Stimulated activated memory B cell treated with anti-CD40 and anti-IgM and Interleukin-4, amounts not matched to agents 10 μg/mL and 1 μg/mL and 100 μg/mL, for 72 hours (primary cell): Measurements from ENCODE around the gene FGL2.
"Not testable (repeated sequence)": the region's sequence is repeated elsewhere in the genome, so short reads cannot be mapped to it uniquely, and the experiment has no call there.

ENCODE experiments used
- ATAC-seq: fragments of 150-1000 bp; cut with Tn5 transposase; 2 replicates; pipeline ENCODE4 v1.10.0; 2021
- H3K27ac Mint-ChIP-seq: one replicate; pipeline ENCODE4 v1.8.0; 2022; ENCODE audit warnings: mild to moderate bottlenecking, mixed read lengths
- H3K27me3 Mint-ChIP-seq: one replicate; pipeline ENCODE4 v1.8.0; 2022; ENCODE audit warnings: mixed read lengths
- H3K36me3 Mint-ChIP-seq: one replicate; pipeline ENCODE4 v1.8.0; 2022; ENCODE audit warnings: mixed read lengths
- H3K4me1 Mint-ChIP-seq: one replicate; pipeline ENCODE4 v1.8.0; 2022; ENCODE audit warnings: mixed read lengths
- H3K4me3 Mint-ChIP-seq: one replicate; pipeline ENCODE4 v1.8.0; 2022; ENCODE audit warnings: mild to moderate bottlenecking, moderate library complexity, mixed read lengths
- H3K9me3 Mint-ChIP-seq: one replicate; pipeline ENCODE4 v1.8.0; 2022; ENCODE audit warnings: mixed read lengths

Gene FGL2

GRCh38 chr7:77226357-77226839 lies 26.8 kb upstream of the FGL2 start:
- no peak overlapping the region for H3K27ac Mint-ChIP-seq
- H3K4me1 Mint-ChIP-seq: no peaks in the 10 kb centered on the region
- ATAC-seq: no peak
- peaks cover 15% of the 10 kb centered on the region for H3K36me3 Mint-ChIP-seq
- H3K4me3 Mint-ChIP-seq: no peak overlapping the region
- H3K27me3 Mint-ChIP-seq: no peaks in the 10 kb centered on the region
- H3K9me3 Mint-ChIP-seq: peaks cover 14% of the 10 kb centered on the region

GRCh38 chr7:77223261-77223660 lies 23.6 kb upstream of the FGL2 start:
- Mint-ChIP-seq H3K36me3 (peaks cover 16% of the 10 kb centered on the region), H3K27ac (no peak overlapping the region), H3K4me1 (no peaks in the 10 kb centered on the region), H3K4me3 (no peak overlapping the region), H3K27me3 (no peaks in the 10 kb centered on the region), H3K9me3 (peaks cover 5% of the 10 kb centered on the region)
- ATAC-seq: no peak

GRCh38 chr7:77222819-77223218 lies 23.2 kb upstream of the FGL2 start:
- H3K36me3 Mint-ChIP-seq: peaks cover 16% of the 10 kb centered on the region
- peaks cover 4% of the 10 kb centered on the region for H3K9me3 Mint-ChIP-seq
- no peaks in the 10 kb centered on the region for H3K27me3 Mint-ChIP-seq
- no peak overlapping the region for H3K27ac Mint-ChIP-seq
- no peak for ATAC-seq
- no peaks in the 10 kb centered on the region for H3K4me1 Mint-ChIP-seq
- H3K4me3 Mint-ChIP-seq: no peak overlapping the region

GRCh38 chr7:77222065-77222464 lies 22.4 kb upstream of the FGL2 start:
- H3K4me1 Mint-ChIP-seq: no peaks in the 10 kb centered on the region

GRCh38 chr7:77219701-77220331 lies 20.2 kb upstream of the FGL2 start:
- not testable (repeated sequence) for H3K27me3 Mint-ChIP-seq, ATAC-seq, H3K9me3 Mint-ChIP-seq, H3K4me1 Mint-ChIP-seq, H3K27ac Mint-ChIP-seq, H3K4me3 Mint-ChIP-seq
- H3K36me3 Mint-ChIP-seq: peaks cover 16% of the 10 kb centered on the region

More at GRCh38 chr7:77222065-77222464, 22.4 kb upstream of the FGL2 start:
- Mint-ChIP-seq H3K36me3 (peaks cover 16% of the 10 kb centered on the region), H3K27ac (no peak overlapping the region), H3K27me3 (no peaks in the 10 kb centered on the region), H3K9me3 (peaks cover 4% of the 10 kb centered on the region), H3K4me3 (no peak overlapping the region)
- no peak for ATAC-seq

GRCh38 chr7:77217474-77218185 lies 18.0 kb upstream of the FGL2 start:
- no peaks in the 10 kb centered on the region for H3K27me3 Mint-ChIP-seq
- H3K4me1 Mint-ChIP-seq: no peaks in the 10 kb centered on the region
- H3K9me3 Mint-ChIP-seq: peaks cover 4% of the 10 kb centered on the region
- H3K27ac Mint-ChIP-seq: no peak overlapping the region
- no peak overlapping the region for H3K4me3 Mint-ChIP-seq
- no peak for ATAC-seq
- peaks cover 16% of the 10 kb centered on the region for H3K36me3 Mint-ChIP-seq

- H3K27ac Mint-ChIP-seq: no peak overlapping the region
- H3K4me3 Mint-ChIP-seq: no peak overlapping the region
- no peak for ATAC-seq
- peaks cover 4% of the 10 kb centered on the region for H3K9me3 Mint-ChIP-seq
- peaks cover 16% of the 10 kb centered on the region for H3K36me3 Mint-ChIP-seq
- no peaks in the 10 kb centered on the region for H3K4me1 Mint-ChIP-seq
- H3K27me3 Mint-ChIP-seq: no peaks in the 10 kb centered on the region
These were observed 16.7 kb upstream of the FGL2 start for GRCh38 chr7:77216181-77216845.

GRCh38 chr7:77209479-77210139 lies 10.0 kb upstream of the FGL2 start:
- Mint-ChIP-seq H3K4me3 (no peak overlapping the region), H3K4me1 (peaks cover 8% of the 10 kb centered on the region), H3K27ac (no peak overlapping the region), H3K9me3 (peaks cover 19% of the 10 kb centered on the region), H3K36me3 (peaks cover 27% of the 10 kb centered on the region), H3K27me3 (no peaks in the 10 kb centered on the region)
- ATAC-seq: no peak

GRCh38 chr7:77208416-77208815 lies 8.8 kb upstream of the FGL2 start:
- peaks cover 27% of the 10 kb centered on the region for H3K36me3 Mint-ChIP-seq
- no peak for ATAC-seq
- H3K27me3 Mint-ChIP-seq: no peaks in the 10 kb centered on the region
- no peak overlapping the region for H3K27ac Mint-ChIP-seq
- H3K4me3 Mint-ChIP-seq: no peak overlapping the region
- H3K9me3 Mint-ChIP-seq: peaks cover 19% of the 10 kb centered on the region
- H3K4me1 Mint-ChIP-seq: peaks cover 12% of the 10 kb centered on the region

GRCh38 chr7:77205706-77206105 lies 6.1 kb upstream of the FGL2 start:
- no peaks in the 10 kb centered on the region for H3K27me3 Mint-ChIP-seq
- no peak for ATAC-seq

GRCh38 chr7:77202481-77202976 lies 2.9 kb upstream of the FGL2 start:
- H3K4me3 Mint-ChIP-seq: peak overlapping the region; percentile 38
- H3K27me3 Mint-ChIP-seq: no peaks in the 10 kb centered on the region
- peak; percentile 89 for ATAC-seq
- no peaks in the 10 kb centered on the region for H3K9me3 Mint-ChIP-seq
- peaks cover 58% of the 10 kb centered on the region for H3K4me1 Mint-ChIP-seq
- peak overlapping the region; percentile 85 for H3K27ac Mint-ChIP-seq
- no peaks in the 10 kb centered on the region for H3K36me3 Mint-ChIP-seq

More at GRCh38 chr7:77205706-77206105, 6.1 kb upstream of the FGL2 start:
- Mint-ChIP-seq H3K4me3 (no peak overlapping the region), H3K27ac (no peak overlapping the region), H3K4me1 (peaks cover 36% of the 10 kb centered on the region), H3K36me3 (peaks cover 21% of the 10 kb centered on the region), H3K9me3 (peaks cover 16% of the 10 kb centered on the region)

- peak; percentile 54 for ATAC-seq
- Mint-ChIP-seq H3K4me3 (peak overlapping the region; percentile 92), H3K27me3 (no peaks in the 10 kb centered on the region), H3K9me3 (no peaks in the 10 kb centered on the region), H3K27ac (peak overlapping the region; percentile 92), H3K36me3 (peaks cover 5% of the 10 kb centered on the region), H3K4me1 (peaks cover 60% of the 10 kb centered on the region)
These were observed 923 bp upstream of the FGL2 start for GRCh38 chr7:77200542-77200941.

GRCh38 chr7:77197141-77197540 lies 2.5 kb downstream of the FGL2 start:
- peak overlapping the region; percentile 92 for H3K27ac Mint-ChIP-seq
- no peaks in the 10 kb centered on the region for H3K27me3 Mint-ChIP-seq
- H3K36me3 Mint-ChIP-seq: peaks cover 5% of the 10 kb centered on the region
- H3K4me1 Mint-ChIP-seq: peaks cover 46% of the 10 kb centered on the region
- H3K4me3 Mint-ChIP-seq: peak overlapping the region; percentile 92
- no peak for ATAC-seq
- no peaks in the 10 kb centered on the region for H3K9me3 Mint-ChIP-seq

- Mint-ChIP-seq H3K4me1 (peaks cover 17% of the 10 kb centered on the region), H3K27ac (no peak overlapping the region), H3K27me3 (no peaks in the 10 kb centered on the region), H3K9me3 (no peaks in the 10 kb centered on the region), H3K4me3 (no peak overlapping the region), H3K36me3 (no peaks in the 10 kb centered on the region)
- no peak for ATAC-seq
These were observed 10.7 kb downstream of the FGL2 start for GRCh38 chr7:77188731-77189437.
